AG08396 (cell line): ENCODE results near the gene TTLL12.

Experiments
- DNase-seq: peaks from one replicate; pipeline ENCODE4 v3.0.0; 2012; ENCODE audit warnings: low spot score, mixed read lengths

Gene TTLL12

DNA sequence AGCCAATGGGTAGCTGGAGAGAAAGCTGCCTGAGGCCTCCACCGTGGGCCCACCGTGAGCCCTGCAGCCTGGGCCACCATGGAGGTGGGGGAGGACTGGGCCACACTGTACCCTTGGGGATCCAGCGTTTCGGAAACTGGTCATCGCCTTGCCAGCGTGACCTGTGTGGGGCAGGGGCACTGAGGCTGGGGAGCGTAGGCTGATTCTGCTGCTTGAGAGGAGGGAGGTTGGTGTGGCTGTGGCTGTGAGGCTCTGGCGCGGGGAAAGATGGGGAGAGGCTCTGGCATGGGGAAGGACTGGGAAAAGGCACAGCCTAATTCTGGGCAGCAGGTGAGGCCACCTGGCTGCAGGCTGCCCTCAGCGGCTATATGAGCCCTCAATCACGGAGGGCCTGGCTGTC lies 12.6 kb upstream of the TTLL12 start:
- no peak for DNase-seq

DNA sequence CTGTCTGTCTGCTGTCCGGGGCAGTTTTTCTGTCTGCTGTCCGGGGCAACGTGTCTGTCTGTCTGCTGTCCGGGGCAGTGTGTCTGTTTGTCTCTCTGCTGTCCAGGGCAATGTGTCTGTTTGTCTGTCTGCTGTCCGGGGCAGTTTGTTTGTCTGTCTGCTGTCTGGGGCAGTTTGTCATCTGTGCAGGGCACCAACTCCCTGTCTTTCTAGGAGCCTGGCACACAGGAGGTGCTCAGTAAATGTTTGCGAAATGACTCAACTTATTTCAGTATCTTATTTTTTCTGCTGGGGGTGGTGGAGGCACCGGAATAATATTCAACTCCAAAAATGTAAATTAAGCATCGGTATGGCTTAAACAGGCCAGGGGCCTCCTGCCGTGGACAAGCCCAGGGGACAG lies 12.0 kb upstream of the TTLL12 start:
- DNase-seq, result no peak

DNA sequence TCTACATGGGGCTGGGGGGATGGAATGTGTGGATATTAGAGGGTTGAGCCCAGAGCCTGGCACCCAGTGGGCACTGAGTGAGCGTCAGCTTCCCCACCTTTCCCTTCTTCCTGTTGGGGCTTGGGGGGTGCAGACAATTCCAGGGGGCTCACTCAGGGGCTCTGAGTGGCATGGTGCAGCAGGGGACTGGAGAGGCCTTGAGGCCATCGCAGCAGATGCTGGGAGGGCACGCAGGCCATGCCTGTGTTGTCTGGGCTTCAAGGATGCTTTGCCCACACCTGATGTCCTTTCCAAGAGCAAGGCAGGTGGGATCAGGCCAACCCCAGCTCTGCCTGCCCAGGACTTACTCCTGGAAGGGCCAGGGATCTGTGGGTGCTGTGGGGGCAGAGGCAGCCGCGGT lies 11.2 kb upstream of the TTLL12 start:
- no peak for DNase-seq

DNA sequence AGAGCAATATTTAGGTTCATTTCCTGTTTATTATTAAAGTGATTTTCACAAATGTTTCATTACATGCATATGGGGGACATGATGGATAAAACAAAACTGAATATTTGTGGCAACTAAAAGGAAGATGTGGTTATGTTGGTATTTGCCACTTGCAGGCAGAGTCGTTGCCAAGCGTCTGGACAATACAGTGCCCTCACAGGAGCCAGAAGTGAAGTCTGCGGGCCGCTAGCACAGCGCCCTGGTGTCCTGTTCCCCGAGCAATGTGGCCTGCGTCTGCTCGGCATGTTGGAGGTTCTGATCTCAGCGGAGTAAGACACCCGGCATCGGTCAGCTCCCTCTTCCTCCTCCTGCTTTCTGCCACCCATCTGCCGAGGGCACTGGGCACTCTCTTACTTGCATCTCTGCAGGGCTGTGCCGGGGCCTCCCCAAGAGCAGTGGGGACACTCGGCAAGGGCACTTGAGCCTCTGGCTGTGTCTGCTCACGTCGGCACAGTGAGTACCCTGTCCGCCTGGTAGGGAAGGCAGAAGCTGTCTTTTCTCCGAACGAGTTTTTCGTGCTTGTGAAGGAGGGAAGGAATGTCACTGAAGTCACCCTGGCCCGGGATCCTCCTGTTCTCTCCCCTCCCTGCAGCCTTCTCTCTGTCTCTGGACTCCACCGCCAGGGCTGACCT lies 10.5 kb upstream of the TTLL12 start:
- DNase-seq, result peak; percentile 37

DNA sequence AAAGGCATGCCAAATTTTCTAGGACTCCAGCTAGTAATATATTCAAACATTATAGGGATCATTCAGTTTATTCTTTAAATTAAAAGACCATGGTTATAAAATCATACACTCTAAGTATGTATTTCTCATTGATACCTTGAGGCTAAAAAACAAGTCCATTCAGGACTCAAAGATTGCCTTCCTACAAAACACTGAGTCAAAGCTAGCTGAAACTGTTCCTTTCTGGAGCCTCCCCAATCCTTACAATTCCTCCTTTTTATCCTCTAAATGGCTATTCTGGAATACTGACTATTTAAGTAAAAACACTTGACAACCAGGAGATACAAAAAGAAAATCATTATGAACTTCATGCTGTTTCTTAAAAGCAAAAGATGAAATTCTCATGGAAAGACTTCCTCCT lies 4.9 kb upstream of the TTLL12 start:
- no peak for DNase-seq

DNA sequence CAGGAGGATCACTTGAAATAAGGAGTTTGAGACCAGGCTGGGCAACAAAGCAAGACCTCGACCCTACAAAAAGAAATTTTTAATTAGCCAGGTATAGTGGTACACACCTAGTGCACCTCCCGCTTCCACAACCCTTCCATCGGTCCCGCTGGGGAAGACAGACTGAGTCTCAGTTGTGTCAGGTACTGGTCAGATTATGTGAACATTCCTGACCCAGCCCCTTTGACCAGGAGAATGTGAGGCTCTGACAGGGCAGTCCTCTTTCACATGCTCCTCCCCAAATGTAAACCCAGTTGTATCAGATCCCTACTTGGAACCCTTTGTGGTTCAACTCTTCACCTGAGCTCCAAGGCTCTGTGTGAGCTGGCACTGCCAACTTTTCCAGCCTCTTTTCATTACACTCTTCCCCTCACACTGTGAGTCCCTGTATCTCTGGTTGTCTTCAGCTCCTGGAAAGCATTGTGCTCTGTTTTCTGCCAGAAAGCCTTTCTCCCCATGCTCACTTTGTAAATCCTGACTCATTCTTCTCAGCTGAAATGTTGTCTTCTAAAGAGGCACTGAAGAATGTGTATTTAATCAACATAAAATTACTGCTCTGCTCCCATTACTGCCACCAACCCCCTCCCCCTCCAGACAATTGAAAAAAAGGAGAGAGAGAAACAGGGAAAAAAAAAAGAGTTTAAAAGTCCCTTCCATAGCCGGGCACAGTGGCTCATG lies 2.1 kb upstream of the TTLL12 start:
- DNase-seq, result no peak

DNA sequence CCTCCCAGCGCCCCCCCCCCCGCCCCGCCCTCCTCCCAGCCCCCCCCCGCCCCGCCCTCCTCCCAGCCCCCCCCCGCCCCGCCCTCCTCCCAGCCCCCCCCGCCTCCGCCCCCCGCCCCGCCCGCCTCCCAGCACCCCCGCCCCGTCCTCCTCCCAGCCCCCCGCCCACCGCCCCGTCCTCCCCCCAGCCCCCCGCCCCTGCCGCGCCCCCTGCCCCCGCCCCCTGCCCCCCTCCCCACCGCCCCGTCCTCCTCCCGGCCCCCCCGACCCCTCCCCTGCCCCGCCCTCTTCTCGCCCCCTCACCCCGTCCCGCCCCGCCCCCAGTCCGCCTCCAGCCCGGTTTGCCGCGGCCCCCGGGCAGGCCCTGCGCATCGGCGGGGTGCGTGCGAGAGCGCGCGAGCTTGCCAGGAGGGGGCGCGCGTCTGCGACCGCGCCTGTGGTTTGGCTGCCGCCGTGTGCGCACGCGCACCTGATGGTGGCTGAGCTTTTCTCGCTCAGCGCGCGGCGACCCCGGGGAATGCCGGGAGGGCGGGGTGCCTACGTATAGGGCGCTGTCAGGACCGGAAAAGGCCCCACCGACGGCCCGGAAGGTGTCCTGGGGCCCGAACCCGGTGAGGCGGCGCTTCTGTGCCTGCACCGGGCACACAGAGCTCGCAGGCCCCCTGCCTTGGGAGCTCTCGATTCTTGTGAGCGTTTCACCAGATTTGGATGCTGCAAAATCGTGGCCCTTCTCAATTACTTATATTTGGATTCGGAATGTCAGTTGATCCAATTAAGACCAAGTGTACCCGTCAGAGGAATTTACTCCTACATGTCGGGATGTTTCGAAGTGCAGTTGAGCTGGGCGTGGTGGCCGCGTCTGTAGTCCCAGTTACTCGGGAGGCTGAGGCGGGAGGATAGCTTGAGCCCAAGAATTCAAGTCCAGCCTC lies 501 bp upstream of the TTLL12 start:
- DNase-seq, result peak; percentile 99

DNA sequence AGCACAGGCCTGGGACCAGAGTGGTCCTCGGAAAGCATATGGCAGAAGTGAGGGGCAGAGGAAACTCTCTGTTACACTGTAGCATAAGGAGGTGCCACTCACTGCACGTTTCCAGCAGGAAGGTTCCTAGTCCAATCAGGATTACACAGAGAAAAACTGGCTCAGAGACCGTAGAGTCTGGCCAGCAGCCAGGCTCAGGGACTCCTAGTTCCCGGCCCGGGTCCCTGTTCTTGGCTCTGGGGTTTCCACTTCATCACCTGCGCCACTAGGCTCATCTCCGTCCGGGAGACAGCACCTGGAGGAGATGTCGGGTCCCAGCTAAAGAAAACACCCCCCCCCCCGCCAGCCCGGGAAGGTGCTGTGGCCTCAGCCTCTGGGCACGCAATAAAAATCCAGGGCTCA lies 1.1 kb downstream of the TTLL12 start:
- DNase-seq, result peak; percentile 58

DNA sequence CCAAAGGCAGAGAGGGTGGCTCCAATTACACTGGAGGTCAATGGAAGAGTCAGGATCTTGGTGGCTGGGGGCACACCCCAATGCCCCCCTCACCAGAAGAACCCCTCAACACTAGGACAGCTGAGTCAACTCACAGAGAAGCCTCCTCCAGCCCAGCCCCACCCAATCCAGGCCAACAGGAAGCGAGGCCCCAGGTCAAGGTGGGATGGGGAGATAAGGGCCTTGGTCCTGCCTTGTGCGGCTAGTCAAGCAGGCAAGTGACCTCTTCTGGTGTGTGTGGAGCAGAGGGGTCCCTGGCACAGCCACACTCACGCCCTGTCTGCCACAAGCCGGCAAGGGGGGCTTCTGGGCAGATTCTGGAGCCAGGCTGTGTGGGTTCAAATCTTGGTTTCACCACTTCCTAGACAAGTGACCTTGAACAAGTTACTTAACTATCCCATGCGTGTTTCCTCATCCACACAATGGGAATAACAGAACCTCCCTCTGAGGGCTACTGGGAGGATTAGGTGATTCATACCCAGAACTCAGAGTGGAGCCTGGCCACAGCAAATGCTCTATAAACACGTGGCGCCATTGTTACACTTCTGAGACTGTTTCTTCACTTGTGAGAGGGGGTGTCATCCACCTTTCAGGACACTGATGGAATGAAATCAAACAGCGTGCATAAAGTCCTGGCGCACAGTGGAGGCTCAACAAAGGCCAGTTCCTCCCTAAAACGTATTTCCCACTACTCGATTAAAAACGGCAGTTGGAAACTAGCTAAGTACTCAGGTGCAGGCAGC lies 3.2 kb downstream of the TTLL12 start:
- no peak for DNase-seq

DNA sequence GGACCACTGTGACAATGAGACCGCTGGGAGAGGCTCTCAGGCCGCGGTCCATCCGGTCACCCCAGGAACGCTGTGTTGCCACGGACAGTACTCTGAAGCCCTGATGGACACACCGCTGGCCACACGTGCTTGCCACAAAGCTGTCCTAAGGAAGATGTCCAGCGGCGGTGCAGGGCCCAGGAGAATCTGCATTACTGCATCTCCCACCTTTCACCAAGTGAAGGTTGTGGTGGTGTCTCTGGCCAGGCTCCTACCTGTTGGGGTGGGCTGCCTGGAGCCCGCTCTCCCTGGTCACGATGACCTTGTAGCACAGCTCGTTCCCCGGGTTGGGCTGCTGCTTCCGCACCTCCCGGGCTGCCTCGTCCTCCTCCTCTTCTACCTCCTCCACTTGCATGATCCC lies 4.2 kb downstream of the TTLL12 start:
- no peak for DNase-seq

DNA sequence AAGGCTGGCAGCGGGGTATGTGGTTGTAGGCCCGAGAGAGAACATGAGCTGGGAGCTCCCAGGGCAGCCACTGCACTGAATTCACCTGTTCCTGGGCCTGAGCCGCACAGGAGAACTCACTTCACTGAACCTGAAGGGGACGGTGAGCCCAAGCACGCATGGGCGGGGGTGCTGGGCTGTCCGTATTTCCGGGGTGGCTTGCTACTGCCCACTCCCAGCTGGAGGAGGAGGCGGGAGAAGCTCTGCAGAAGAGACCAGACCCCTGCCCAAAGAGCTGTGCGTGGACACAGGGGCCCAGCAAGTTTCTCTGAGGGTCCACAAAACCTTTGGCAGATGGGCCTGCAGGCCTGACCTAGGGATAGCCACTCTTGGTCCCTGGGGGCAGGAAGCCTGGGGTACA lies 4.8 kb downstream of the TTLL12 start:
- no peak for DNase-seq

DNA sequence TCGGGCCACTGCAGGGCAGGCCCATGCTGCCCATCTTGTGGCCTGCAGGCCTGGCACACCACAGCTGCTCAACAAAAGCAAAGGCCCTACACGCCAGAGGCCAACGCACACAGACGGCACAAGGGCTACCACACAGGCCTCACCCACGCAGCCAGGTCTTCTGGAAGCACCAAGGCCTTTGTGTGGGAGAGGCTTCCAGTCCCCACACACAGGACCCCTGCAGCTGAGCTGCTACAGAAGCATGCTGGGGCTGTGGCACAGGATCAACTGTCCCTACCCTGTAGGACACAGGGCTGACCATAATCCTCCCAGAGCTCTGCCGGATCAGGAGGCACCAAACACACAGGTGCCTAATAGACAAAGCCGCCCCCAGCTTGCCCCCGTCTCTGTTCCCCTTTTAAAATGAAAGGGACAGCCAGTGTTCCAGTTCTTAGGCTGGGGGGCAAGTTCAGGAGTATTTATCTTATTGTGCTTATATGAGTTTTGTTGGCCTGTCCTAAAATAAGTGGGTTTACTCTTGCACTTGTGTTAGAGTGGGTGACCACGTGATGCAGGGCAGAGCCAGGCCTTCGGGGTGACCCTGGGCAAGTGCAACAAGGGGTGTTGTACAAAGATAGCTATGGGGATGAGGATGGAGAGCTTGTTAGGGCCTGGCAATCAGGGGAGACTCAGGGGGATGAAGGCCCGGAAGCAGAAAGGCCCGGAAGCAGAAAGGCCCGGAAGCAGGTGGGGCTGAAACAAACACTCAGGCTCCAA lies 5.4 kb downstream of the TTLL12 start:
- DNase-seq, result no peak

DNA sequence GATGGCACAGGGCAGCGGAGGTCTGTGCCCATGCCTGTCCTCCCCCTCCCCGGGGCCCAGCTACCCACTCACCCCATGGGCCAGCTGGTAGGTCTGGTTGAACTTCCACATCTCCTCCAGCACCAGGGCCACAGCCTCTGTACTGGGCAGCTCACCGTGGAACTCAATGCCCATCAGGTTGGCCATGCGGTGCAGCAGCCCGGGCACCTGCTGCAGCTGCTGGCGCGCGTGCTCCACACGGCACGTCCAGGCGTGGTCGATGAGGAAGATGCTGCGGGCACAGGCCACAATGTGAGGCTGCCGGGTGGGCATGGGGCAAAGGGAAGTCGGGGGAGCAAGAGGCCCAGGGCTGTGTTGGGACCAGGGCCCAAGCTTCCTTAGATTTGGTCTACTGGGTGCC lies 6.3 kb downstream of the TTLL12 start:
- no peak for DNase-seq

DNA sequence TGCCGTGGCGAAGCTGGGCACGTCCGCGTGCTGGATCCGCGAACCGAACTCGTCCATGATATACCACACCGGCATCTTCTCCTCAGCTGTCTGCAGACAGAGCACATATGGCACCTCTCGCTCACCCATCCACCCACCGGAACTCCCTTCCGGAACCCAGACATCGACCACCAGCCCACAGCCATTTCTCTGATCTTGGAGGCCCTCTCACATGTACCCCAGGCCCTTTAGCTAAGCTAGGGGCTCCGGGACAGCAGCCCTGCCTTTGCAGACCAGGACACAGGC lies 7.1 kb downstream of the TTLL12 start:
- no peak for DNase-seq

DNA sequence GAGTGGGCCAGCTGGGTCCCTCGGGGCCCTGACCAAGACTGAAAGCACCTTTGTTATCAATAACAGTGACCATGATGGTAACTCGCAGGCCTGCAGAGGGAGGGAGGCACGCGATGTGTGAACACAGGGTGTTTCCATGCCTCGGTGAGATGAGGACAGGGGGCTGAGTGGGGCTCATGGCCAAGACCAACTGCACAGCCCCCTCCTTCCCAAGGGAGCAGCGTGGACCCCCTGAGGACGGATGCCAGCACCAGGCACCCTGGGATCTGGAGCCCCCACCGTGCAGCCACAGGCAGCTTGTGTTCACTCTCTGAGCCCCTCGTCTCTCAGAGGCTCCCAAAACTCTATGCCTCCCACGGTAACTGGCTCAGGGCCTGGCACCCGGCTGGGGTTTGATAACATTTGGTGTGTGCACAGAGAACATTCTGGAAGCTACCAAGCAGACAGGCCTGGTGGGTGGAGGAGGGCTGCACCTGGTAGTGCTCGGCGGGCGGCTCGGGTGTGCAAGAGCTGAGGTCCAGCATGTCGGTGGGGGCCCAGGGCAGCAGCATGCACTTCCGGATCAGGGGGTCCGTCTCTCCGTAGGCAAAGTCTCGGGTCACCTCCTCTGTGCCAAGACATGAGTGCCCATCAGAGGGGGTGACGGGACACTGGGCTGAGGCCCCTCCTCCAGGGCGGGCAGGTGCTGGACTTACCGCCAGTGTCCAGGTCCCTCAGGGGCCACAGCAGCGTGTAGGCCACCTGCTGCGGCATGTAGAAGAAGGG lies 7.6 kb downstream of the TTLL12 start:
- no peak for DNase-seq

DNA sequence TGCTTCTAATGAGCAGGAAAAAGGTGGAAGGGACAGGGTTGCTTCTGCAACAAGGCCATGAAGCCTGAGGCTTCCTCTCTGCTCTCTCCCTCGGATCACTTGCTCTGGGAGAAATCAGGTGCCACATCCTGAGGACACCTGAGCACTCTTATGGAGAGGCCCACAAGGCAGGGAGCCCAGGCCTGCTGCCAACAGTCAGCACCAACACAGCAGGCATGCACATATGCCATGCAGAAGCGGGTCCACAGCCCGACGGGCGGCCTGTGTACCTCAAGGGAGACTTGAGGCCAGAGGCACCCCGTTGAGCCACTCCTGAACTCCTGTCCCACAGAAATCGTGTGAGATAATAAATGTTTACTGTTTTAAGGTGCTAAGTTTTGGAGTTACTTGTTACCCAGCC lies 9.5 kb downstream of the TTLL12 start:
- no peak for DNase-seq

DNA sequence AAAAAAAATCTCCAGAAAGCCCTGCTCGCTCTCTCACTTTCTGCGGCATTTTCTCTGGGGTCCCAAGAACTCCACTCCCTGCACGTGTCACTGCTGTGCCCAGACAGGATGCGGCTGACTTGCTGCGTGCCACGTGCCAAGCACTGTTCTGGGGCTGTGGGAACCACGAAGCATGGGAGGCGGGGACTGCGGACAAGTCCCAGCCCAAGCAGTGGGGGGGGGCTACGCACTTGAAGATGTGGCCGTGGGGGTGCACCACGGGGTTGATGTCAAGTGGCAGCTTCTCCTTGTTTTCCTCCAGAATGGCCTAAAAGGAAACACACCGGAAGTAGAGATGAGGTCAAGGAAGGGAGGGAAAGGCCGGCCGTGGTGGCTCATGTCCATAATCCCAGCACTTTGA lies 10.8 kb downstream of the TTLL12 start:
- DNase-seq, result no peak

DNA sequence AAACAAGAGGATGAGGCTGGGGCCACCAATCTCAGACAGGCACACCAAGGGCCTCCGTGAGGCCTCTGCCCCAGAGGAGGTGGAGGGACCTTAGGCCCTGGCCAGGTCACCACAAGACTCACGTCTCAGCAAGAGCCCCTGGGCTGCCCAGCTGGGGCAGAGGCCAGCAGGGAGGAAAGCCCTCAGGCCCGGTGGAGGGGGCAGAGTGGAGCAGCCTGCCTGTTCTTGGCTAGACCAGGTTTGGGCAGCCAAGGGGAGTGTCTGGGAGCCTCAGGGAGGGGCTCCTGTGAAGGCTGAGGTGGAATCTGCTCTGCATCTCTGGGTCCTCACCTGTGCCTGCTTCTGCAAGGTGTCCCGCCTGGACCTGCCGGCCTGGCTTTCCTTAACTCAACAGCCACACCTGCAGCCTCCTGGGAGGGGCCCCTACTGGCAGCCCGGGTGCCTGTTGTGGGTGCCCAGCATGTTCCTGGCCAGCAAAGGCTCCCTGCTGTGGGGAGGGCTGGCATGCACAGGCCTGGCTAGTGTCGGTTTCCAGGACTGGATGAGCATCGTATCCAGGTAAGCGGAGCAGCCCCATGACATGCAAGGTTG lies 11.9 kb downstream of the TTLL12 start:
- DNase-seq, result no peak

DNA sequence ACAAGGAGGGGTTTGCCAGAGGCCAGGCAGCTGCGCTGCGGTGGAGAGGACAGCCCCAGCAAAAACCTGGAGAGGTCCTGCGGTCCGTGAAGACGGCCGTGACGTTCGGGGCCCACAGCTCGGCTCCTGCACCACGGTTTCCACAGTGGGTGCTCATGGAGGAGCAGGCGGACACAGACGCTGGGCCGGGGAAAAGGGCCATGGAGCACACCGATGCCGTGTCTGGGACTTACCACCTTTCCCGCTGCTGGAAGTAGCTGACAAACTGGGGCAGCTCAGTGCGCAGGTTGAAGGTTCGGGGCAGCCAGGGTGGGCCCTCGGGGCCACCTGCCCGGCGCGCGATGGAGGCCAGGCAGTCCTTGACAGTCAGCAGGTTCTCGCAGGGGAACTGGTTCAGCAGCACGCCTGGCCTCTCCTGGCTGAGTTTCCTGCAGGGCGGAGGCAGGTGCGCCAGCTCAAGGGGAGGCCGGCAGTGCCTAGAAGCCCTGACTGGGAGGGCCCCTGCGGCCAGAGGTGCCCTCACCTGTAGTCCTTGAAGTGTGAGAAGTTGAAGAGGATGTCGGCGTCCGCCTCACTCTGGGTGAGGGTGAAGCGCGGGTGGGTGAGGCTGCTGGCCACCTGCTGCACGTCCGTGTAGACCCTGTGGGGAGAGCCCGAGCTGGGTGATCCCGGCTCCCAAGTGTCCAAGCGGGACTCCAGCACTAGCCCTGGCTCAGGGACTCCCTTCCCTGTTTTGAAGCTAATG lies 12.8 kb downstream of the TTLL12 start:
- DNase-seq, result no peak

DNA sequence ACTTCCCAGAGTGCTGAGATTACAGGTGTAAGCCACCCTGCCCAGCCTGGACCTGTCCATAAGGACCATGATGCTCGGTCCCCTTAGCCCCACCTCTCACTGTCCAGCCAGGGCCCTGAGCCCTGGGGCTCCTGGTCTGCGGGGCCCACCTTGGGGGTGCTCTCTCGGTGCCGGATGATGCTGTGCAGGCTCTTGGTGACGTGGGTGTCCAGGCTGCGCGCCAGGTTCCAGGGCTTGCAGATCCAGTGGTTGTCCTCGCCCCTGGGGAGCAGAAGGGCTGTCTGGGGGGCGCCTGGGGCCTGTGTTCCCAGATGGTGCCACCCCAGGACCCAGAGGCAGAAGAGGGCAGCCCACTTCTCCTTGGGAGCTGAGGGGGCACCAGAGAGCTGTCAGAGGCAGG lies 13.4 kb downstream of the TTLL12 start:
- DNase-seq, result no peak
